ENCODE data around the gene CDH12. TPM values are rescaled to one million over a fixed set of nuclear protein-coding genes. Genes with fewer than 3 reads are reported as not detected.
"Not testable (repeated sequence)": the region's sequence is repeated elsewhere in the genome, so short reads cannot be mapped to it uniquely, and the experiment has no call there.

CDH12 gene
- total RNA-seq, 1 donor from 2014 or later: 0.38 TPM

DNA sequence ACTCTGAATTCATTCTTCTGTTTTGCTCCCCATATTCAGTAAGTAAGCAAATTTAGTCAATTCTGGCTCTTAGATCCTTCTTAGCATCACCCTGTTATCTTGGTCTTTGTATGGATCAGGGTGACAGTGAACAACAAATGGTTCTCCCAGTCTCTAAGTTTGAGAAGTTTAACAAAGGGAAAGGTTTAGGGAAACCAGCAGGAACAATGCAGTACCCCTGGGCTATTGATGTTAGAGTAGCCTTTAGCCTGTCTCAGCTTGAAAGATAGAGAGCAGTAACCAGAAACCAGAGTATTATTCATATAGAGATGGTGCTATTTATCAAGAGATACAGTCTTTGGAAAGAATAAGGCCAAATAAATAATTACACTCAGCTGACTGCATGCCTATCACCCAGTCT, 241.8 kb downstream of the CDH12 start:
- Histone ChIP-seq H3K27me3 (ENCODE audit: low read depth) (no peaks in the 10 kb centered on the region), H3K36me3 (no peaks in the 10 kb centered on the region), H3K9me3 (no peaks in the 10 kb centered on the region), H3K4me1 (no peaks in the 10 kb centered on the region), H3K4me3 (no peak overlapping the region), H3K27ac (no peak overlapping the region)
- DNase-seq (no peak), ATAC-seq (no peak)
- TF ChIP-seq, protein P1, sequence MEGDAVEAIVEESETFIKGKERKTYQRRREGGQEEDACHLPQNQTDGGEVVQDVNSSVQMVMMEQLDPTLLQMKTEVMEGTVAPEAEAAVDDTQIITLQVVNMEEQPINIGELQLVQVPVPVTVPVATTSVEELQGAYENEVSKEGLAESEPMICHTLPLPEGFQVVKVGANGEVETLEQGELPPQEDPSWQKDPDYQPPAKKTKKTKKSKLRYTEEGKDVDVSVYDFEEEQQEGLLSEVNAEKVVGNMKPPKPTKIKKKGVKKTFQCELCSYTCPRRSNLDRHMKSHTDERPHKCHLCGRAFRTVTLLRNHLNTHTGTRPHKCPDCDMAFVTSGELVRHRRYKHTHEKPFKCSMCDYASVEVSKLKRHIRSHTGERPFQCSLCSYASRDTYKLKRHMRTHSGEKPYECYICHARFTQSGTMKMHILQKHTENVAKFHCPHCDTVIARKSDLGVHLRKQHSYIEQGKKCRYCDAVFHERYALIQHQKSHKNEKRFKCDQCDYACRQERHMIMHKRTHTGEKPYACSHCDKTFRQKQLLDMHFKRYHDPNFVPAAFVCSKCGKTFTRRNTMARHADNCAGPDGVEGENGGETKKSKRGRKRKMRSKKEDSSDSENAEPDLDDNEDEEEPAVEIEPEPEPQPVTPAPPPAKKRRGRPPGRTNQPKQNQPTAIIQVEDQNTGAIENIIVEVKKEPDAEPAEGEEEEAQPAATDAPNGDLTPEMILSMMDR (IDR thresholded peaks at IDR 0.05): no peak
- intact Hi-C loops (cut with DNase I): no loop called here

- H3K27me3 ChIP-seq (ENCODE audit: low read depth); H3K9me3 ChIP-seq; ATAC-seq; H3K4me1 ChIP-seq; DNase-seq; intact Hi-C loops (cut with DNase I); H3K27ac ChIP-seq; H3K36me3 ChIP-seq; H3K4me3 ChIP-seq: not testable (repeated sequence)
These were observed 245.6 kb downstream of the CDH12 start for GRCh38 chr5:22607498-22607897.

GRCh38 chr5:22605473-22605872, 247.7 kb downstream of the CDH12 start:
- Histone ChIP-seq H3K36me3 (no peaks in the 10 kb centered on the region), H3K9me3 (no peaks in the 10 kb centered on the region), H3K27ac (no peak overlapping the region), H3K4me3 (no peak overlapping the region), H3K27me3 (ENCODE audit: low read depth) (no peaks in the 10 kb centered on the region), H3K4me1 (no peaks in the 10 kb centered on the region)
- peak in 1 of 2 donors; percentile 52 for ATAC-seq
- DNase-seq: no peak
- intact Hi-C loops (cut with DNase I): no loop called here
- TF ChIP-seq, protein P1 (IDR thresholded peaks at IDR 0.05): no peak

- TF ChIP-seq, protein P1 (IDR thresholded peaks at IDR 0.05): no peak
- DNase-seq (no peak), ATAC-seq (no peak)
- intact Hi-C loops (cut with DNase I): no loop called here
- H3K27me3 ChIP-seq (ENCODE audit: low read depth): no peaks in the 10 kb centered on the region
- no peak overlapping the region for H3K27ac ChIP-seq
- no peak overlapping the region for H3K4me3 ChIP-seq
- no peaks in the 10 kb centered on the region for H3K36me3 ChIP-seq
- H3K9me3 ChIP-seq: no peaks in the 10 kb centered on the region
- H3K4me1 ChIP-seq: no peaks in the 10 kb centered on the region
These were observed 248.4 kb downstream of the CDH12 start for GRCh38 chr5:22604711-22605110.

- Histone ChIP-seq H3K36me3 (no peaks in the 10 kb centered on the region), H3K27me3 (ENCODE audit: low read depth) (no peaks in the 10 kb centered on the region), H3K27ac (no peak overlapping the region), H3K9me3 (no peaks in the 10 kb centered on the region), H3K4me3 (no peak overlapping the region), H3K4me1 (no peaks in the 10 kb centered on the region)
- intact Hi-C loops (cut with DNase I): no loop called here
- TF ChIP-seq, protein P1 (IDR thresholded peaks at IDR 0.05): no peak
- DNase-seq: no peak
- no peak for ATAC-seq
These were observed 254.3 kb downstream of the CDH12 start for GRCh38 chr5:22598796-22599195.

GRCh38 chr5:22596404-22596970, 256.7 kb downstream of the CDH12 start:
- TF ChIP-seq, protein P1 (IDR thresholded peaks at IDR 0.05): no peak
- DNase-seq (no peak), ATAC-seq (no peak)
- intact Hi-C loops (cut with DNase I): no loop called here
- Histone ChIP-seq H3K4me3 (no peak overlapping the region), H3K27me3 (ENCODE audit: low read depth) (no peaks in the 10 kb centered on the region), H3K4me1 (no peaks in the 10 kb centered on the region), H3K36me3 (no peaks in the 10 kb centered on the region), H3K27ac (no peak overlapping the region), H3K9me3 (no peaks in the 10 kb centered on the region)
